Stimulated activated CD8-positive, alpha-beta memory T cell treated with anti-CD3 and anti-CD28 coated beads, Interleukin-7, amount 100 ng/mL, for 48 hours (primary cell): ENCODE measurements around the gene ACCSL.

Source experiments
- DNase-seq, 2 donors: peaks; one replicate each; pipeline ENCODE4 v3.0.0-alpha.2; 2020; ENCODE audit warnings: low read depth in 1 of 2; ENCODE audit errors: extremely low read depth in 1 of 2

ACCSL gene

DNA sequence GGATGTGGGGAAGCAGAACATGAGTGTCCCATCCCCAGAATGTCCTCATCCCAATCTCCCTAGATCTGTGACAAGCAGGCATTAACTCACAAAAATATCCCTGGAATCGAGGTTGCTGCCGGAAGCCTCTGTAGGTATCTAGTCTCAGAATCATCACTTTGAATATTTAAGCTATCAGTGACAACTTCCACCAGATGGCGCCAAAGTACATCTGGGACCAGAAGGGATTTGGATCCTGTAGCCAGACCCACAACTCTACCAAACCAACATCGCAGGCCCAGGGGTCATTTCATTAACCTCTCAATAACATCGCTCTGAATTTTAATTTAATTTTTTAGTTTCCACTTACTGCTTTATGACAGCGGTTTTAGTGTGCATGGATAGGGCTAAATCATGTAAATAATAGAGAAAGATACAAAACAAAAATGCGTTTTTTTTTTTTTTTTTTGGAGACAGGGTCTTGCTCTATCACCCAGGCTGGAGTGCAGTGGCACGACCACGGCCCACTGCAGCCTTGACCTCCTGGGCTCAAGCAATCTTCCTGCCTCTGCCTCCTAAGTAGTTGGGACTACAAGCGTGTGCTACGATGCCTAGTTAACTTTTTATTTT lies 46.6 kb downstream of the ACCSL start:
- peak in 1 of 2 donors; percentile 73 for DNase-seq

DNA sequence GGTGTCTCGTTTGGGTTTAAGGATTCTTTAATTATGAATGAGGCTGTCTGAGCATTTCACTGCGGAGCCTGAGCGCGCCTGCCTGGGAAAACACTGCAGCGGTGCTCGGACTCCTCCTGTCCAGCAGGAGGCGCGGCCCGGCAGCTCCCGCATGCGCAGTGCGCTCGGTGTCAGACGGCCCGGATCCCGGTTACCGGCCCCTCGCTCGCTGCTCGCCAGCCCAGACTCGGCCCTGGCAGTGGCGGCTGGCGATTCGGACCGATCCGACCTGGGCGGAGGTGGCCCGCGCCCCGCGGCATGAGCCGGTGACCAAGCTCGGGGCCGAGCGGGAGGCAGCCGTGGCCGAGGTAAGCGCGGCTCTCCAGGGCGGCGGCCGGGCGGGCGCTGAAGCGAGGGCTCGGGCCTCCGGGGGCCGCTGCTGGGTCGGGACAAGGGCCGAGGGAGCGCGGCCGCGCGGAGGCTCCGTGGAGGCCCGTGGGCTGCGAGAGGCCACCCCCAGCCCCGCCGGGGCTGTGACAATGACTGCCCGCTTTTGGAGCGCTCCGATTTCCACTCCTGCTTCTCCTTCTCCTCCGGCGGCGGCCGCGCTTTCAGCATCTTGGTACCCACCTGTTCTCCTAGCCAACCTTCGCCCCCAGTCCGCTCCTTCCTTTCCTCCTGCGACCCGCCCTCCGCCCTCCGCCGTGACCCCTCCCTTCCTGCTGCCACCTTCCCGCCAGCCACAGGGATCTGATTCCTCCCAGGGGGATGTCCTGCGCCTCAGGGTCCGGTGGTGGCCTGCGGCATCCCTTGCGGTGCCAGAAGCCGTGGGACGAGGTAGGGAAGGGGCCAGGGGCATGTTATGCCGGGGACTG lies 48.0 kb downstream of the ACCSL start, which contains the start of gene EXT2:
Gene EXT2, plus strand, starts transcription at position 173 of the 854 bp plus-strand sequence. CDS start 12,035 bp downstream, outside the sequence.
- peak; percentile 68 to 75 for DNase-seq

DNA sequence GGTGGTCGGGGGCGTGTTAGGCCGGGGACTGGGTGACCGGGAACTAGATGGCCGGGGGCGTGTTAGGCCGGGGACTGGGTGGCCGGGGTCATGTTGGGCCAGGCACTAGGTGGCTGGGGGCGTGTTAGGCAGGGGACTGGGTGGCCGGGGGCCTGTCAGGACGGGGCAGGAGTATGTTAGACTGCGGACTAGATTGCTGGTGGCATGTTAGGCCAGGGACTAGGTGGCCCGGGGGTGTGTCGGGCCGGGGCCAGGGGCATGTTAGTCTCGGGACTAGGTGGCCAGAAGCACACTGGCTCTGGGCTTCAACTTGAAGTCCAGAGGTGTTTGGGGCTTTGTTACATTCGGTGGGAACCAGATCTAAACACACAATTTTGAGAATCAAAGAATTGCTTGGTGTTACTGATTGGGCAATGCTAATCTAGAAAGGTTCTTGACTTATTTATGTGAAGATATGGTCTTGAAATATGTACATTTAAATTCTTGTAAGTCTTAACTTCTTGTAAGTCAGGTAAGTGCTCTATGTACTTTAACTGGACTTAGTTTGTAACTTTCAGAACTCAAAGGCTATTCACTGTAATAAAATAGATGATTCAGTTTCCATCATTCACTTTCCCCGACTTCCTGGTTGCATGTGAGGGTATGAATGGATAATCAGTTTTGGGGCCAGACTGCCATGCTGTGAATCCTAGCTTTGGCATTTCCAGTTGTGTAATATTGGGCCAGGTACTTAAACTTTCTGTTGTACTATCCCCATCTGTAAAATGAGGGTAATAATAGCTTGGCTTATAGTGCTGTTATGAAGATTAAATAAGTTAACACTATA lies 48.8 kb downstream of the ACCSL start:
- DNase-seq = no peak

DNA sequence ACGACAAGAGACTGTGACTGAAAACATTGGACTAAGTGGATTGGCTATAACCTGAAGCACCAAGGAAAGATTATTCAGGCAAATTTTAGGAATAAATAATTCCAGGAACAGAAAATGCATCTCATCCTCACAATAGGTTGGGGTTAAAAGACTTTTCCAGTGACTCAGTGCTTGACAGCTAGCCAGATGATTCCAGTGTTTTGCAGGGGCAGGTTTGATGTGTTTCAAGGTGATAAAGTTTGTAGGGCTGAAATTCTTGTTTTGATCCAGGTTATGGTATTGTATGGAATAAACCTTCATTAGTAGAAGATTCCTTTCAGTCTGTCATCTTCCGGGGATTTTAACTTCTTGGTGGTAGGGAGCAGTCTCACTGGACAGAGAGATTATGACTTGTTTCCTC lies 50.0 kb downstream of the ACCSL start:
- DNase-seq = no peak

DNA sequence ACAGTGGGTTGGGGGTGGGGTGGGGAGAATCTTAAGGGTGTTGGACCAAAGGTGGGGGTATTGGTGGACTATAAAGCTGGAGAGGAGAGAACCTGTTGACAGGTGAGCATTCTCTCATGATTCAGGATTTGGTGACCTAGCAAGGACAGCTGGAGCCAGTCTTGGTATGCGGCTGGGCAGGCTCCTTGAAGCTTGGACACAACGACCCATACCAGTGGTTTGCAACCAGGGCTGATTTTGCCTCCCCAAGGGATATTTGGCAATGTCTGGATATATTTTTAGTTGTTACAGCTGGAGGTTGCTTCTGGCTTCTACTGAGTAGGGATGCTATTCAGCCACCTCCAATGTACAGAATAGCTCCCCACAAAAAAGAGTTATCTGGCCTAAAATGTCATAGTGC lies 53.3 kb downstream of the ACCSL start:
- DNase-seq = no peak

DNA sequence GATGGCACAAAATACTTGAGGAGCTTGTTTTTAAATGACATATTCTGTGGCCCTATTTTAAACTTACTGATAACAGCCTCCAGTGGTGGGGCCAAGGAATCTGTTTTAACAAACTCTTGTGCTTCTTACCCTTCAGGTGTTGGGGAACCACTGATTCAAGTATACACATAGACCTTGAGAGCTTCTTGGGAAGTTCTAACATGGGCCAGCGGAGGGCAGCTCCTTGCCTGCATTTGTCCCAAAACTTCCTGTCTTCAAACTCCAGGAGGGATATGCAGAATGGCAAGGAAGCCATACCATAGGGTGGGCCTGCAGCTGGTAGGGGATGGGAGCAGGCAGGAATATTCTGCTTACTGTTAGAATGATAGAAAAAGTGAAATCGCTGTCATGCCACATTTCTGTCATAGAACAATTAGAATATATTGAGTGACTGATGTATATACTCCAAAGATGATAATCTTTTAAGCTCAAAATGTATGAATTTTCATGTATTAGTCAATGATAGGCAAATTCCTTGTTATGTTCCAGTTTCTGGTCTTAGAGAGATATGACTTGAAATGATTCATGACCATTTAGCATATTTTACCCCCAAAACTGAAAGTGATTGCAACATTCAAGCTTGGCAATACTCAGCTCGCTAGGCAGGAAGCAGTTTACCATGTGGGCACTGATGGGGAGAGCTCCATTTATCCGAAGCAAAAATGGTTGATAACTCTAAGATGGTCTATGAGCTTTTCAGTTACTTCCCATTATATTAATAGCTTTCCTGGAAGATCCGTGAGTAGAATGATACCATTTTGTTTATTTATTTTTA lies 56.9 kb downstream of the ACCSL start:
- no peak for DNase-seq

DNA sequence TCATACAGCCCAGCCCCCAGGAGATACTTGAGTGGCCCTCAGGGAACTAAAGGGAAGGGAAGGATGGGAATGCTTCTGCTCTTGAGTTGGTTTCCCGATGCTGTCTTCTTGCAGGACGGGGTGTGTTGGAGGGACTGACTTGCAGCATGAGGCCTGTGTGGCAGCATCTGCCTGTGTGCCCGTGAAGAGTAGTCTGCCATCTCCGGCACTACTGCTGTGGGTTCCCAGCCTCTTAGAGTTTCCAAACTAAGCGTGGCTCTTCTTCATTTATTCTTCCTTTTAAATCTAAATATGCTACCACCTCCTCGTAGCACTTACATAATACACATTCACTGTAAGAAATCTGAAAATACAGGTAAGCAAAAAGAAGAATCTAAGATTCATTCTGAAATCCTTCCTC lies 60.5 kb downstream of the ACCSL start:
- no peak for DNase-seq
